Hematopoietic multipotent progenitor cell treated with erythropoietin and hydrocortisone succinate and interleukin-3 and kit ligand, for 17 days (in vitro differentiated cells): Measurements from ENCODE around the gene SLC26A11.
A peak's percentile ranks its signal among the peaks of the same experiment; 100 is the strongest.

ENCODE experiments used
- DNase-seq: peaks from one replicate; pipeline ENCODE4 v3.0.0-alpha.2; 2015; ENCODE audit warnings: low spot score

SLC26A11 gene

DNA sequence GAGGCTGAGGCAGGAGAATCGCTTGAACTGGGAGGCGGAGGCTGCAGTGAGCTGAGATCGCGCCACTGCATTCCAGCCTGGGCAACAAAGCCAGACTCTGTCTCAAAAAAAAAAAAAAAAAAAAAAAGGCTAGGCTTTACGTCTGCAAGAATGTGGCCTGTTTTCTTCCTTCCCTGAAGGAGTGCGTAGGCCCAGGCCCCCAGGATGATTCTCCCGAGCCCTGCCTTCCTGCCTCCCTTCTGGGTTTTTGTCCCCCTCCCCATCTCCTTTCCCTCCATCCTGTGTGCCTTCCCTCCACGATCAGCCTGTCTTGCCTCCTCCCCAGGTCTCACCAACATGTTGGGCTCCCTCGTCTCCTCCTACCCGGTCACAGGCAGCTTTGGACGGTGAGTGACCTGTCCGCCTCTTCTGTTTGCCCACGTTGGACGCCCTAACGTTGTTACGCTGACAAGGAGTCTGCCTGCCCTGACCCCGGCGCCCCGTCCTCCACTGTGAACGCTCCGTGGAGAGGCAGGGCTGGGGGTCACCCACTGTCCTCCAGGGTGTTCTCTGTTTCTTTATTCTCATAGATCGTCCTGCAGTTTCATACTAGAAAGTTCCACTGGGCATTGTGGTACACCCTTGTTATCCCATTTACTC lies 24.8 kb downstream of the SLC26A11 start:
- DNase-seq = no peak

DNA sequence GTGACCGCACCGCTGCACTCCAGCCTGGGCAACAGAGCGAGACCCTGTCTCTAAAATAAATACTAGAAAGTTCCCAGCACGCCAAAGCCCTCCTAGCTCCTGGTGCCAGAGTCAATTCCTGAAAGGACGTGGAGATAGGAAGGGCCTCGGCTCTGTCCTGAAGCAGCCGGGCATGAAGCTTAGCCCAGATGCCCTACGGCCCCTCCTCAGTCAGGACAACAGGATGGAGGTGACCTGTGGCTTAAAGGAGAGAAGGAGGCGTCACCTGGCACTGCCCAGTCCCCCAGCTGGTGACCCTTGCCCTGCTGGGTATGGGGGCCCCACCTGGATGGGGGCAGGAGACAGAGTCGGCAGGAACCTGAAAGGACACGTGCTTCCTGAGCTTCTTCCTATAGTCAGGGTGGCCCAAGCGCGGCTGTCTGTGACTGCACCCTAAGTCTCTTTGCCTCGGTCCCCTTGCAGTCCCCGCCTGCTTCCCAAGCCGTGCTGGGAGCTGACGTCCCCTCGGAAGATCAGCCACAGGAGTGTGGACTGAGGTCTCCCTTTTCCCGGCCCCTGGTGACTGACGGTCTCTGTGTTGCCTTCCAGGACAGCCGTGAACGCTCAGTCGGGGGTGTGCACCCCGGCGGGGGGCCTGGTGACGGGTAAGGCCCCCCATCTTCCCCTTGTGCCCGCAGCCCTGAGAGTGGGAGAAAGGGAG lies 25.5 kb downstream of the SLC26A11 start:
- no peak for DNase-seq

DNA sequence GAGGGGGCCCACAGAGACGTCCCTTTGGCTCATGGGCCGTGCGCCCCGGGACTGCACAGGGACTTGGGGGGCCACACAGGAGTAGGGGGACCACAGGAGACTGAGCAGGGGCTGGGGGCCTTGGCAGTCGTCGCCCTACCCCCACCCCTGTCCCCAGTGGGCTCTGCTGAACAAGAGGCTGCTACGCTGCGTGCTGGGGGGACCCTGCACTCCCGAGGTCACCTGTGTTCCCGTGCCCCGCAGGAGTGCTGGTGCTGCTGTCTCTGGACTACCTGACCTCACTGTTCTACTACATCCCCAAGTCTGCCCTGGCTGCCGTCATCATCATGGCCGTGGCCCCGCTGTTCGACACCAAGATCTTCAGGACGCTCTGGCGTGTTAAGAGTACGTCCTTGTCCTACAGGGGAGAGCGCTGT lies 26.0 kb downstream of the SLC26A11 start:
- DNase-seq = no peak

DNA sequence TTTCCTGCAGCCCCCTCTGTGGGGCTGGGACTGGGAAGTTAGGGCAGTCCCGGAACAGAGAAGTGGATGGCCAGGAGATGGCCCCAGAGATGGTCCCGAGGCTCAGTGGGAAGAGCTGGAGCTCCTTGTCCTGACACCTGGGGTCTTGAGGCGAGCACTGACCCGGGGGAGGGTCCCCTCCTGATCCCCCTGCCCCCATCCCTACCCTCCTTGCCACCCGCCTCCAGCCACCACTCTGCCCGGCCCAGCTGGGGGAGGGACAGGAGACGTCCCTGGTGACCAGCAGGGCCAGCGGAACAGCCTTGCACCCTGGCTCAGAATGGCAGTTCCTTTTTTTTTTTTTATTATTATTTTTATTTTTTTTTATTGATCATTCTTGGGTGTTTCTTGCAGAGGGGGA lies 26.5 kb downstream of the SLC26A11 start:
- DNase-seq = no peak

DNA sequence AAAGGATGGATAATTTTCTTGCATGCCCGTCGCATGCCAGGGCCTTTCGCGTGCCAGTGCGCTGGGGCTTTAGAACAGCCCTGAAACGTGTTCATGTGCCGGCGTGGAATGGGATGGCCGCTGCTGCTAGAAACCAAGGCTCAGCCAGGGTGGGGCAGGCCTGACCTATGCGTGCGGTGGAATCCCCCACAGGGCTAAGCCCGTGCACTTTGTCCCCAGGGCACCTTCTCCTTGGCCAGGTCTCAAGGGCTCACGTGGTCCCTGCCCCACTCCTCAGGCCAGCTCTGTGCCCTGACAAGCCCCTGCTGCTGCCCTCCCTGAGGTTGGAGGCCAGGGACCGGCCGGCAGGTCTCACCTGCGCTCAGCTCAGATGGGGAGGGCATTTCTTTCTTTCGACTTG lies 27.3 kb downstream of the SLC26A11 start:
- DNase-seq = no peak

DNA sequence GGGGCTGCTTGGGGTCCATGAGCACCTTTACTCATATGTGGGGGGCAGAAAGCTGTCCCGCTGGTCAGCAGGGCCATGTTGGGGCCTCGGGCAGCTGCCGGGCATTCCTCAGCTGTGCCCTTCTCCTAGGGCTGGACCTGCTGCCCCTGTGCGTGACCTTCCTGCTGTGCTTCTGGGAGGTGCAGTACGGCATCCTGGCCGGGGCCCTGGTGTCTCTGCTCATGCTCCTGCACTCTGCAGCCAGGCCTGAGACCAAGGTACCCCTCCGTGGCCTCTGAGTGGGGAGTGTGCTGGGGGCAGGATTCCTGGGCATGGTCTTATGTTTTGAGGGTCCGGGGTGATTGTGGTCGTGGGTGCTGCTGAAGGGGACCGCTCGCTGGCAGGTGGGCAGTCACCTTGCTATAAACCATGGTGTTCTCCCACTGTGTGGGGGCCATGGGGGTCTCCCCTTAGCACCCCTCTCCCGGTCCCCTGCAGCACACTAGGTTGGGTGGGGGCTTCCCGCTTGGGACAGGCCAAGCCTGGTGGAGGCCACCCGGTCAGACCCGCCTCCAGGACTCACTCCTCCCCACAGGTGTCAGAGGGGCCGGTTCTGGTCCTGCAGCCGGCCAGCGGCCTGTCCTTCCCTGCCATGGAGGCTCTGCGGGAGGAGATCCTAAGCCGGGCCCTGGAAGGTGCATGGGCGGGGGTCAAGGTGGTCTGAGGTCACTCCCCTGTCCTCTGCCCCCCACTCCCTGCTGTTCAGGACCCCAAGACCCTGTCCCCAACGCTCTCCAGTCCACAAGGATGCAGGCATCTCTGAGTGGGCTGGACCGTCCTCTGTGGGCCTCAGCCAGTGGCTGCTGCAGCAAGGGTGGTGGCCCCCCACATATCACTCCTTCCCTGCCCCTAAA lies 28.0 kb downstream of the SLC26A11 start:
- no peak for DNase-seq

DNA sequence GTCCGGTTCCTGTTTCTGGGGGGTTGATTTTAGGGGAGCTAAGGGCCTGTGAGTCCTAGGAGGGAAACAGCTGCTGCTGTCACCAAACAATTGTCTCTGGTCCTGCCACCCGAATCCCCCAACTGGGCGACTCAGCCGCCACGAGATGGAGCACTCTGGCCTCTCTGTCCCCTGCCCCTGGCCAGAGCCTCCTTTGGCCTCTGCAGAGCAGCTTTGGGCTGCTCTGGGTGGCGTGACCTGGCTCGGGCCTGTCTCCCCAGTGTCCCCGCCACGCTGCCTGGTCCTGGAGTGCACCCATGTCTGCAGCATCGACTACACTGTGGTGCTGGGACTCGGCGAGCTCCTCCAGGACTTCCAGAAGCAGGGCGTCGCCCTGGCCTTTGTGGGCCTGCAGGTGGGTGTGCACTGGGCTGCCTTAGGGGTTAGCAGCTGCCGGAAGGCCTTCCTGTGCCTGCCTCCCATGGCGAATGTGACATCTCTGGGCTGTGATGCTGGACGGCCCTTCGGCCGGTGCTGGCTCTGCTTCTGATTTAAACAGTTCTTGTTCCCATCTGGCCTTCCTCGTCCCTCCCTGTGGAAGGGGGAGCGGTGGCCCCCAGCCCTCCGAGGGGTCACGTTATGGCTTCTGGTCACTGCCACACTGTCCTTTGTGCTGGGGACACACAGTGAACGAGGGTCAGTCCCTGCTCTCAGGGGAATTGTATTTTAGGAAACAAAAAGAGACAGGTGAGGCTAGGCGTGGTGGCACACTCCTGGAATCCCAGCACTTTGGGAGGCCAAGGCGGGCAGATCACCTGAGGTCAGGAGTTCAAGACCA lies 28.9 kb downstream of the SLC26A11 start:
- no peak for DNase-seq

DNA sequence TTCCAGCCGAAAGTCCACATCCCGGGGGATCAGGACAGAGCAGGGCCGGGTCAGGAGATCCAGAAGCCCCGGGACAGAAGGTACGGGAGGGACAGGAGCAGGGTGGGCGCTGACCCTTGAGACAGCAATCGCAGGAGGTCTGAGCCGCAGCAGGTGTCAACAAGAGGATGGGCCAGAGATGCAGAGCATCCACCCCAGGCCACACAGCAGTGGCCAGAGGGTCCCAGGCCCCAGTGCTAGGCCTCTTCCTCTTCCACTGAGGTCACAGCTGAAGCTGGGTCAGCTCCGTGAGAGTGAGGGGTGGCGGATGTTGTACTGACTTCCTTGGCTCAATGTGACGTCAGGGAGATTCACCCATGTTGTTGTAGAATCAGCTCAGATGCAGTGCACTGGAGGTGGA lies 31.7 kb downstream of the SLC26A11 start:
- no peak for DNase-seq

DNA sequence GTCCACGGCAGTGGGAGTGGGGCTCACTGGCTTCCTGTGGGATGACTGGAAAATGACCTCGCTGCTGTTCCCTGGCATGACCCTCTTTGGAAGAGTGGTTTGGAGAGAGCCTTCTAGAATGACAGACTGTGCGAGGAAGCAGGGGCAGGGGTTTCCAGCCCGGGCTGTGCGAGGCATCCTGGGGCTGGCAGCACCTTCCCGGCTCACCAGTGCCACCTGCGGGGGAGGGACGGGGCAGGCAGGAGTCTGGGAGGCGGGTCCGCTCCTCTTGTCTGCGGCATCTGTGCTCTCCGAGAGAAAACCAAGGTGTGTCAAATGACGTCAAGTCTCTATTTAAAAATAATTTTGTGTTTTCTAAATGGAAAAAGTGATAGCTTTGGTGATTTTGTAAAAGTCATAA lies 32.6 kb downstream of the SLC26A11 start:
- peak; percentile 78 for DNase-seq

DNA sequence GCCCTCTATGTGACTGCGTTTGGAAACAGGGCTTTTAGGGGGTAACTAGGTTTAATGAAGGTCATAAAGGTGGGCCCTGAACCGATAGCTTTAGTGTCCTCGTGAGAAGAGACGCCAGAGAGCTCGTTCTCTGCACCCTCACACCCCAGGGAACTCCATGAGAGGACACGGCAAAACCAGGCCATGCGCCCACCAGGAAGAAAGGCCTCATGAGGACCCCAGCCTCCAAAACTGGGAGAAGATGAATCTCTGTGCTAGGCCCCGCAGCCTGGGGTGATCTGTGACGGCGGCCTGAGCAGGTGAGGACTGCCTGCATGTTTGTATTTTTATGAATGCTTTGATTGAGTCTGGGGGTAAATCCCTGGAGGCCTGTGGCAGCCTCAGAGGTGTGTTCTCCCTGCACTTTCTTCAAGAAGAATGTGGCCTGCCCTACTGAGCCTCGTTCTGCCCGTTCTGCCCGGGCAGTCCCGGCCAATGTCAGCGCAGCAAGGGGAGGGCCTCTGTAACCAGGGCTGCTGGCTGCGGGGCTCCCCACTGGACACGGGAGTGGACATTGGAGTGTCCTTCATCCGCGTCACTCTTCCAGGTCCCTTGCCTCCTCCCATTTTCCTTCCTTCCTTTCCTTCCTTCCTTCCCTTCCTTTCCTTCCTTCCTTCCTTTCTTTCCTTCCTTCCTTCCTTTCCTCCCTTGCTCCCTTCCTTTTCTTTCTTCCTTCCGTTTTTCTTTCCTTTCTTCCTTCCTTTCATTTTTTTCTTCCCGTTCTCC lies 33.6 kb downstream of the SLC26A11 start:
- DNase-seq = peak; percentile 17

DNA sequence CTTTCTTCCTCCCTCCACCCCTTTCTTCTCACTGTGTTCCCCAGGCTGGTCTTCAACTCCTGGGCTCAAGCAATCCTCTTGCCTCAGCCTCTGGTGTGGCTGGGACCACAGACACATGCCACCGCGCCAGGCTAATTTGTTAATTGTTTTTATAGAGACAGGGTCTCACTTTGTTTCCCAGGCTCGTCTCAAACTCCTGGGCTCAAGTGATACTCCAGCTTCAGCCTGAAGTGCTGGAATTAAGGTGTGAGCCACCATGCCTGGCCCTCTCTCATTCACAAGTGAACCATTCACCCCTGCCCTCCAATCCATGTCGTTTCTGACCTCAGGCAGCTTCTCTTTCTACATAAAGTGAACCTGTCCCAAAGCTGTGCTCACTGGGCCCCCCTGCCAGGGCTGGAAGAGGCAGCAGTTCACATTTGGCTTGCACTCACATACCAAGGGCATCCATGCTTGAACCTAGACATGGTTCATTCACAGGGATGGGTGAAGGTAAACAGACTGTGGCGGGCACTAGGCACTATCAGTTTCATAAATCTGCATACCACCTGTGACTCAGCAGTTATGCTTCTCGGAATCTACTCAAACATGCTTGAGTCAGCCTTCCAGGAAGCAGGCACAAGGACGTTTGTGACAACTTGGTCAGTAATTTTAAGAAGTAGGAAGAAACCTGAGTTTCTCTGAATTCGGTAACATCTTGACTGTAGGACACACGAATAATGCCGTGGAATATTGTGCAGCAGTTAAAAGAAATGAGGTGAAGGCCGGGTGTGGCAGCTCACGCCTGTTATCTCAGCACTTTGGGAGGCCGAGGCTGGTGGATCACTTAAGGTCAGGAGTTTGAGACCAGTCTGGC lies 34.4 kb downstream of the SLC26A11 start:
- DNase-seq = peak; percentile 95

DNA sequence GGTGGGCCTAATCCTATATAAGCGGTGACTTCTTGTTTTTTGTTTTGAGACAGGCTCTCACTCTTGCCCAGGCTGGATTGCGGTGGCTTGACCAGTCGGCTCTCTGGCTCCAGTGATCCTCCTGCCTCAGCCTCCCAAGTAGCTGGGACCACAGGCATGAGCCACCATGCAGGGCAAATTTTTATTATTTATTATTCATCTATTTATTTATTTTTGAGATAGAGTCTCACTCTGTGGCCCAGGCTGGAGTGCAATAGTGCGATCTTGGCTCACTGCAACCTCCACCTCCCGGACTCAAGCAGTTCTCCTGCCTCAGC lies 35.8 kb downstream of the SLC26A11 start:
- no peak for DNase-seq

DNA sequence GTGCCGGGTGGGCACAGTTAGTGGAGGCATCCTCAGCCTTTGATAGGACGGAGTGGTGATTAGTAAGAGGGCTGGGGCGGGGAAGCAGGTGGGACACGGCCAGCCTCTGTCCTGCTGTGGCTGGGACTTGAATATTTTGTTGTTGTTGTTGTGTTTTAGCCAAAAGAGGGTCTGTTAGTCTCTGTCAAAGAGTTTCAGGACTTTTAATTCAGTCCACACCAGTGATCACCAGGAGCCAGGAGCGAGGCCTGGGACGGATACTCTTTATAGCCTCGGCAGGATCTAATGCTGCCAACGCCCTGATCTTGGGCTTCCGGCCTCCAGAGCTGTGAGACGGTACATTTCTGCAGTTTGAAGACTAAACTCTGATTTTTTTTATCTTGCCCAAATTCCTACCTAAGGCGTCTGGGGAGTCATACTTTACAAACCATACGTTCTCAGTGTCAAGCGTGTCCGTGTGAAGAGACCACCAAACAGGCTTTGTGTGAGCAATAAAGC lies 37.5 kb downstream of the SLC26A11 start:
- peak; percentile 51 for DNase-seq

DNA sequence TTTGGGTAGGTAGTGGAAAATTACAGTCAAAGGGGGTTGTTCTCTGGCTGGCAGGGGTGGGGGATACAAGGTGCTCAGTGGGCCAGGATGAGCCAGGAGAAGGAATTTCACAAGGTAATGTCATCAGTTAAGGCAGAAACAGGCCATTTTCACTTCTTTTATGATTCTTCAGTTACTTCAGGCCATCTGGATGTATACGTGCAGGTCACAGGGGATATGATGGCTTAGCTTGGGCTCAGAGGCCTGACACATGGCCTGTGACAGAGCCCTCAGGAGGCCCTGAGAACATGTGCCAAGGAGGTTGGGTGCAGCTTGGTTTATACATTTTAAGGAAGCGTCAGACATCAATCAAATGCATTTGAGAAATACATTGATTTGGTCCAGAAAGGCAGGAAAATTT lies 38.1 kb downstream of the SLC26A11 start:
- DNase-seq = peak; percentile 15

DNA sequence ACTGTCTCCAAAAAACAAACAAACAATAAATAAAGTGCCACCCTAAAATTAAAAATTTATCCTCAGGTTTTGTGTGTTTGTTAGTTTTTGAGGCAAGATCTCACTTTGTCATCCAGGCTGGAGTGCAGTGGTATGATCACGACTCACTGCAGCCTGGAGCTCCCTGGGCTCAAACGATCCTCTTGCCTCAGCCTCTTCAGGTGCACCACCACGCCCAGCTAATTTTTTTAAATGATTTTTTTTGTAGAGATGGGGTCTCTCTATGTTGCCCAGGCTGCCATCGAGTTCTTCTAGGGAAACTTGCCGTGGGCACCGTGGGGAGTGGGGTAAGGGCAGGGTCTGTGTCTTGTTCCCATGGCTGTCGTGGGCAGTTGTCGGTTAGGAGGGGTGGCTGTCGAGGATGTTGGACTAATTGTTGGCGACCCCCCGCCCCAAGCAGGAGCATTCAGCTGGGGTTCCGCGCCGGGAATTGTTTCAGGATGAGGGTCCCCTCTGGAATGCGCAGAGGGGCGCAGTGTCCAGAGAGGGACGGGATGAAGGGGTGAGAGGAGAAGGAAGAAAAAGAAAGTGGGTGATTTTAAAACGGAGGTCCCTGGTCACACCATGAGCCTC lies 39.3 kb downstream of the SLC26A11 start:
- peak; percentile 61 for DNase-seq

DNA sequence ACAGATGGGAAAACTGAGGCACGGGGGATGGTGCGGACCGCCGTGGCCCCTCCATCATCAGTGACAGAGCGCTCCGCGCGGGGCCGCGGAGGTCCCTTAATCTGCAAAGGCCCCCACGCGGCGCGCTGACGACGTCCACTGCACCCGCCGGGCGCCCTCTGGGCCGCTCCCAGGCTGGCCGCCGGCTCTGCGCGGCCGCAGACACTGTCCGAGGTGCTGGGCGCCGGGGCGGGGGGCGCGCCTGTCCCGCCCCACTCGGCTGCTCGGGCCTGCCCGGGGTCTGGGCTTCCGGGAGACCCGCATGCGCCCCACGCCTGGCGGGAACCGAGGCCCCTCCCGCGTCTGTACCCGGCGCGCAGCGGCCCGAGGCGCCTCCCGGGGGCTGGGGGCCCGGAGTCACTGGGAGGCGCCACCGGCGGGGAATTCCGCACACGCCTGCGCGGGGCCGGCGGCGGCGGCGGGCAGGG lies 39.9 kb downstream of the SLC26A11 start:
- DNase-seq = peak; percentile 88

DNA sequence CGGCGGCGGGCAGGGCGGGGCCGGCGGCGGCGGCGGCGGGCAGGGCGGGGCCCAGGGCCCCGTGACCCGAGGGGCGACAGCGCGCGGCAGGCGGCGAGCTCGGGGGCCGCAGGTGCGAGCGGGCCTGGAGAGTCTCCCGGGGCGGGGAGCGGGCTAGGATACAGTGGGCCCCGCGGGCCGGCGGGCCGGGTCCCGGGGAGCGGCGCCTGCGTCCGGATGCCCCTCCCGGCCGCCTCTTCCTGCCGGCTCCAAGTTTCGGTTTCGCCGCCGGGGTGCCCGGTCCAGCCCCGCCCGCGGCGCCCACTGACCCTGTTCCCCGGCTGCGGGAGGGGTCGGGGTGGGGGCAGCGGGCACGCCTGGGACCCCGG lies 40.5 kb downstream of the SLC26A11 start, which contains the start of gene RNF213:
Gene RNF213 (plus strand): TSS at position 62 of the 368 bp plus-strand sequence. CDS start 2,830 bp downstream, outside the sequence.
- DNase-seq = peak; percentile 76

DNA sequence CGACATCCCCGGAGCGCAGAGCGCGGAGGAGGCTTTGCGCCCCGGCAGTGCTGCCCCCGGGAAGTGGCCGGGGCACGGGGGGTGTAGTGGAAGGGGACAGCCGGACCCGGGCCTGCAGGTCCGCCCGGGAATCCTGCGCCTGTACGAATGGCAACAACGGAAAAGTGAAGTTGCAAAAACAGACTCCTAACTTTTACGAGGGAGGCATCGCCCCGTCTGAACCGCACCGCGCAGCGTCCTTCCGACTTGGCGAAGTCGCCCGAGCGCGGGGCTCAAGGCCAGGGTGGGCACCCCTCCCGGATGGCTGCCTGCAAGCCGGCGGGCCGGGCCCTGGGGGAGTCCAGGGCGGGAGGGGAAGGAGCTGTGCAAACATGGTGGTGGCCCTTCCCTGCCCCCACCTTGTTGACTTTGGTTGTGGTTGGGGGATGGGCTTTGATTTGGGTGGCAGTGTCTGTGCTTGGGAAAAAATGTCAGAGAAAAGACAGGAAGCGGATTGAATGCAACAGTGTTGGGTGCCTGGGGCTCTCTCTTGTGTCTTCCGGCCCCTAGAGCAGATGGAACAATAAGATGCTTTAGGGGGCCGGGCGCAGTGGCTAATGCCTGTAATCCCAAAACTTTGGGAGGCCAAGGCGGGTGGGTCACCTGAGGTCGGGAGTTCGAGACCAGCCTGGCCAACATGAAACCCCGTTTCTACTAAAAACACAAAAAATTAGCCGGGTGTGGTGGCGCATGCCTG lies 41.1 kb downstream of the SLC26A11 start:
- DNase-seq = peak; percentile 58

DNA sequence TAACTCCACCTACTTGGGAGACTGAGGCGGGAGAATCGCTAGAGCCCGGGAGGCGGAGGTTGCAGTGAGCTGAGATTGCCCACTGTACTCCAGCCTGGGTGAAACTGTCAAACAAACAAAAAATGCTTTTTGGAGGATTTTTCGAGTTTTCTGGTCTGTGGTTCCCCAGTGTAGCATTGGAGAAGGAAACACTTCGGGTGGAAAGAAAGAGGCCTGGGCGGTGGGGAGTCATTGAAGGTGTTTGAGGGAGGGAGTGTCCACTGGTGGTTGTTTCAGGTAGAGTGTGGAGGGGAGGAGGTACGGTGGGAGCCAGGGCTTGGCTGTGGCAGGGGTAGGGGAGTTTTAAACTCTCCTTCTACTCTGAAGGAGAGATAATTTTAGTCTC lies 41.7 kb downstream of the SLC26A11 start:
- DNase-seq = no peak
